HG03280 (cell line): ENCODE data around the gene APLNR.
"Not testable (repeated sequence)": the region's sequence is repeated elsewhere in the genome, so short reads cannot be mapped to it uniquely, and the experiment has no call there.

Experiments
- ATAC-seq: cut with Tn5 transposase; IDR thresholded peaks from one replicate; pipeline ENCODE4 v1.9.1; 2021; ENCODE audit warnings: mild to moderate bottlenecking, moderate library complexity; ENCODE audit not compliant: unreplicated experiment

Gene APLNR

GRCh38 chr11:57237204-57237681, at the start of gene APLNR:
Gene APLNR (minus strand): TSS chr11:57237250. CDS start chr11:57237004, 246 bp downstream.
- ATAC-seq: no peak

DNA sequence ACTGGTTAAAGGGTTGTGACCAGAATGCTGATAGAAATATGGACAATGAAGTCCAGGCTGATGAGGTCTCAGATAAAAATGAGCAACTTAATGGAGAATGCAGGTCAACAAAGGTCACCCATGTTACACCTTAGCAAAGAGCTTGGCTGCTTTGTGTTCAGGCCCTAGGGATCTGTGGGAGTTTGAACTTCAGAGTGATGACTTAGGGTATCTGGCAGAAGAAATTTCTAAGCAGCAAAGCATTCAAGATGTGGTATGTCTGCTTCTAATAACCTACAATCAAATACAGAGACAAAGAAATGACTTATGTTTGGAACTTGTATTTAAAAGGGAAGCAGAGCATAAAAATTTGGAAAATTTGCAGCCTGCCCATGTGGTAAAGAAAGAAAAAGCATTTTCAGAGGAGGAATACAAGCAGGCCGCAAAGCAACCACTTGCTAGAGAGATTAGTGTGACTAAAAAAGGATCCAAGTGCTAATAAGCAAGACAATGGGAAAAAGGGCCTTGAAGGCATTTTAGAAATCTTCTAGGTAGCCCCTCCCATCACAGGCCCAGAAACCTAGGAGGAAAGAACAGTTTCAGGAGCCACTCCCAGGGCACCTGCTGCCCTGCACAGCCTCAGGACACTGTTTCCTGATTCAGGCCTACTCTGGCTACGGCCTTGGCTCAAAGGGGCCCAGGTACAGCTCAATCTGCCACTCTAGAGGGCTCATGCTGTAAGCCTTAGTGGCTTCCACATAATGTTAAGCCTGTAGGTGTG, 46.4 kb upstream of the APLNR start:
- no peak for ATAC-seq

DNA sequence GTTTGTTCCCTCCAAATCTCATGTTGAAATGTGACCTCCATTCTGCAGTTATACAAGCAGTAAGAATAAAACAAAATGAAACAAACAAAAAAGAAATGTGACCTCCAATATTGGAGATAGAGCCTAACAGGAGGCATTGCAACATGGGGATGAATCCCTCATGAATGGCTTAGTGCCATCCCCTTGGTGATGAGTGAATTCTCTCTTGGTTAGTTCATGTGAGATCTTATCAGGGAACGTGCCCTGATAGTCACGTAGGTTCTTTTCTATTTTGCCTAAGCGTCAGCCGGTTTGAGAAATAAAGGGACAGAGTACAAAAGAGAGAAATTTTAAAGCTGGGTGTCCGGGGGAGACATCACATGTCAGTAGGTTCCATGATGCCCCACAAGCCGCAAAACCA, 44.5 kb upstream of the APLNR start:
- ATAC-seq: not testable (repeated sequence)

- no peak for ATAC-seq
Measured at GRCh38 chr11:57279116-57279515, 42.1 kb upstream of the APLNR start.

DNA sequence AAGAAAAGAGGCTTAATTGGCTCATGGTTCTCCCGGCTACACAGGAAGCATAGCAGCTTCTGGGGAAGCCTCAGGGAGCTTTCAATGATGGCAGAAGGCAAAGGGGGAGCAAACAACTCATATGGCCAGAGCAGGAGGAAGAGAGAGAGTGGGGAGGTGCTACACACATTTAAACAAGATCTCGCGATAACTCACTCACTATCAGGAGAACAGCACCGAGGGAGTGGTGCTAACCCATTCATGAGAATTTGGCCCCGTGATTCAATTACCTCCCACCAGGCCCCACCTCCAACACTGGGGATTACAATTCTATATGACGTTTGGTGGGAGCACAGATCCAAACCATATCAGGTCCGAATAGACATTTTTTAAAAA, 41.7 kb upstream of the APLNR start:
- ATAC-seq: no peak

GRCh38 chr11:57277845-57278720, 41.0 kb upstream of the APLNR start:
- peak; percentile 64 for ATAC-seq

- no peak for ATAC-seq
Measured at GRCh38 chr11:57276971-57277675, 40.1 kb upstream of the APLNR start.

- no peak for ATAC-seq
Measured at GRCh38 chr11:57276169-57276970, 39.3 kb upstream of the APLNR start.

DNA sequence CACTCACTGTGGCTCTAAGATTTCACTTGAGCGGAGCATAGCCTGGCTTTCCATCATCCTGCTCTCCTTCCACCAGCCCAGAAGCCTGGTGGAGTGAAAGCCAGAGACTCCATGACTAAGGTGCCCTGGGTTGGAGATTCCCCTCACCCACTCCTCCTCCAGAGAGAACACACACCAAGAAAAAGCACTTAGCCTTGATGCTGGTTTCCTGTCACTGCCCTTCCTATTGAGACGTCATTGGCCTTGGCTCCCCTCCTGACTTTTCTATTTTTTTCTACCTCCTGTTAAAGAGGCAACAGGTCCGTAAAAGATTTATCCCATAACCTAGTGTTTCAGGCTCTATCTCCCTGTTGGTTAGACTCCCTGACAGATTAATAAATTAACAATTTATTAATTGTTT, 38.5 kb upstream of the APLNR start:
- no peak for ATAC-seq

DNA sequence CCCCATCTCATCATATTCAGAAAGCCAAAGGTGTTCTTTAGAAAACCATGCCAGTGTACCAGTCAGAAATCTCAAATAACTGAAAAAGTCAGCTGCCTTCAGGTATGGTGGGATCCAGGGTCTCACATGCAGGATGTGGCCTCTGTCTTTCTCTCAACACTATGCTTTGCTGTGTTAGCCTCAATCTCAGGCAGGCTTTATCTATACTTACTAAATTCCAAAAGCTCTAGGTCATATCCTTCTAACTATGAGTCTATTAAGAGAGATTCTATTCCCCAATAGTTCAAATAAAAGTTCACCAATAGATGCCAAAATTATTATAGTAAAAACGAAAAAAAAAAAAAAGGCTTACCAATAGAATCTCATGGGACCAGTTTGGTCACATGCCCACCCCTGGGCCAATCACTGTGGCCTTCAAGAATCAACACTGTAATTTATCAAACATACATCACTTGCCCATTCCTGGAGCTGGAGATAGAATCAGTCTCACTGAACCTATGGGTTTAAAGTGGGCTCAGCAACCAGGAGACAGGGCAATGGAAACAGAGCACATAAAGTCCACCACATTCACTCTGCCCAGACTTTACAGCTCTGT, 38.0 kb upstream of the APLNR start:
- ATAC-seq: no peak

DNA sequence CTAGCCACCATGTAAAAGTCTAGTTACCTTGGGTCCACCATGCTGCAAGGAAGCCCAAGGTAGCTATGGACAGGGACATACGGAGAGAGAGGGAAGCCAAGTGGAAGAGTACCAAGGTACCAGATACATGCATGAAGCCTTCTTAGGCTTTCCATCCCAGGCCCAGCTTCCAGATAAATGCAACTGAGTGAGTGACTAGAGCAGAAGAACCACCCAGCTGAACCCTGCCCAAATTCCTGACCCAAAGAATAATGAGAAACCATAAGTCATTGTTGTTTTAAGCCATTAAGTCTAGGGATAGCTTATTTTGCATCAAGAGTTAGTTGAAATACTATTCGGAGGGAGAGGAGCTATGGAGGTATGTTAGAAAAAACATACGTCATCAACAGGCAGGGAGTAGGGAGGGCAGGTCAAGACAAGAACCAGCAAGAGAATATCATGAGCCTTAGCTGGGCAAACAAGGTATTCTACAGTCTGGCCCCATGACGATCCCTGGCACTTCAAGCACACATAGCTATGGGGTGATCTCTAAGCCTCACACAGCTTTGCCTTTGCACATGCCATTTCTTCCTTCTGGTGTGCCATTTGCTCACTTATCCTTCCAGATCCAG, 36.5 kb upstream of the APLNR start:
- ATAC-seq: no peak

- ATAC-seq: no peak
Measured at GRCh38 chr11:57269571-57270021, 32.5 kb upstream of the APLNR start.

DNA sequence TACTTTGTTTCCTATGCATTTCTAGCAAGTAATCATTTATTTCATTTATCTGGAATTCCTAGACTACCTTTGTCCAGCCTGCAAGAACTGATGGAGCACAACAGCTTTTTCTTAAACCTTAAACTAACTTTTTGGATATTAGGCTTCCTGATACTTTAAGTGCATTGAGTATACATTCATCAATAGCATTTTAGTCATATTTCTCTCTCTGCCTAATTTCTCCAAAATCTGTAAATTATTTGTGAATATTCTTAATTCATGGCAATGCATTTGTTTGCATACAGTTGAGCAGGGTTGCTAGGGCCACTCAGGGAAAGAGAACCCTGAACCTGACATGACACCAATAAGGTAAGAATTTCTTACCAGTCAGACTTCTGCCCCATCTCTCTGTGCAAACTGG, 29.1 kb upstream of the APLNR start:
- ATAC-seq: no peak

- ATAC-seq: no peak
Measured at GRCh38 chr11:57263351-57263750, 26.3 kb upstream of the APLNR start.

- ATAC-seq: no peak
Measured at GRCh38 chr11:57262157-57262556, 25.1 kb upstream of the APLNR start.

DNA sequence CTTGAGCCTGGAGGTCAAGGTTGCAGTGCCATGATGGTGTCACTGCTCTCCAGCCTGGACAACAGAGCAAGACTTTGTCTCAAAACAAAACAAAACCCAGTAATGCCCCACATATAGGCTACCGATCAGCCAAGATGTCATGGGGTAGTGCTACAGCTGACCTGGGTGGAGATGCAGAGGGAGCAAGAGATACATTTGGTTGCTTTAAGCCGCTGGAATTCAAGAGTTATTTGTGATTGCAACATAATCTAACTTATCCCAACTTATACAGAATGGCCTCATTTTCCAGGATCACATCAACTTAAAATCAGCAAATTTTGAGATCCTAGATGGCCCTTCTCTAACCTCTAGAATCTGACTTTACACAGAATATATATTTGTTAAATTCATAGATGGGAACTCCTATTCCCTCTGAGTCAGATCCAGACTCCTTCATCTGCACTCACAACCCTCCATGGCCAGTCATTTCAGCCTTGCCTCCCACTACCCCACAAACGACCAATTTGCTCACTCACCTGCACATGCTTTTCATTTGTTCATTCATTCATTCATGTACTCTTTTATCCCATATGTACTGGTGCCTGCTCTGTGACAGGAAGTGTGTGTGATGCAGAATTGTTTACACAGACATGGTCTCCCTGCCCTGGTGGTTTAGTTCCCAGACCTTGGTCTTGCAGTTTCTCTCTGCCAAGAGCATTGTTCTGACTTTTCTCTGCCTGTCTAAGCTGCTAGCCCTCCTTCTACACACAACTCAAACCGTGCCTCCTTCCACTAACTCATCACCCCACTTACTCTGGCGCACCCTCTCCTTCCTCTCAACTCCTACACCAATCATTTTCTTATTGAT, 24.1 kb upstream of the APLNR start:
- ATAC-seq: no peak

GRCh38 chr11:57256119-57256518, 19.1 kb upstream of the APLNR start:
- ATAC-seq: no peak

DNA sequence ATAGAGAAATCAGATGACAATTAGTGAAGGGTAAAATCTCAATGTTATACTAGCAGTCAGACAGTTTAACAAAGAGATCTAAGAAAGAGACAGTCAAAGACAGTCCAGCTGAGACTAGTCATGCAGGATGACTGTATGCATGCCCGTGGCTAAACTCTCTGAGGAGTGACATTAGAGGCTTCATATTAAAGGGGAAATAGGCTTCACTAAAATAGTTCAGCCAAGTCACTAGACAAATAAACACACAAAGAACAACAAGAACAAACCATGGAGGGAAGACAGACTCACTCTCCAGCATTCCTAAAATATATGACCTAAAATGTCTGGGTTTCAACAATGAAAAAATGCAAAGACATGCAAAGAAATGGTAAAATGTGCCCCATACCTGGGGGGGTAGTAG, 18.6 kb upstream of the APLNR start:
- ATAC-seq: no peak

DNA sequence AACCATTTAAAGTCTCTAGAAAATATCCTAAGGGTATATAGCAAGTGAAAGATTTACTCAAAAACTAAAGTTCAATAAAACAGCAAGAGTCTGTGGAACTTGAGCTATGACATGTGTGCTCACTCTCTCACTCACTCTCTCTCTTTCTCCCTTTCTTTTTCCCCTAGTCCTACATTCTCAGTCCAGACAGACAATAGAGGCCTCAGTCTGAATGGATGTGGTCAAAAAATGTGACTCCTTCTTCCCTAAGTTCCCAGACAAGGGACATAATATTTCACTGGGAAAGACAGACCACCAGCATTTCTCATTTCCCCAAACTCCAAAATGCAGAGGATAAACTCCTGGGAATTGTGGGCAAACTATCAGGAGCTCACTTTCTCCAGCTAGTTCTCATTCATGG, 17.6 kb upstream of the APLNR start:
- no peak for ATAC-seq
